ENCODE results near the gene PTCD2.

Gene PTCD2

GRCh38 chr5:72282878-72283277 is 37.3 kb upstream of the PTCD2 start:
- TF ChIP-seq REST (IDR thresholded peaks at IDR 0.05; ENCODE audit: insufficient read depth in 1 of 2, low read depth in 2 of 2, low read length in 2 of 2) = no peak
- TF ChIP-seq POLR2AphosphoS5 (IDR thresholded peaks at IDR 0.05; ENCODE audit: low read depth, low read length) = no peak
- no peak for TF ChIP-seq TAF1 (IDR thresholded peaks at IDR 0.05; ENCODE audit: borderline replicate concordance, insufficient read depth, low read length)
- TF ChIP-seq FOXP2 (optimal IDR thresholded peaks at IDR 0.05; ENCODE audit: borderline replicate concordance, extremely low read depth, extremely low read length, insufficient read depth) = no peak
- no peak for TF ChIP-seq SIN3A (IDR thresholded peaks at IDR 0.05; ENCODE audit: borderline replicate concordance, insufficient read depth, low read length)

- no peak for TF ChIP-seq SIN3A (IDR thresholded peaks at IDR 0.05; ENCODE audit: borderline replicate concordance, insufficient read depth, low read length)
- TF ChIP-seq FOXP2 (optimal IDR thresholded peaks at IDR 0.05; ENCODE audit: borderline replicate concordance, extremely low read depth, extremely low read length, insufficient read depth) = no peak
- TF ChIP-seq POLR2AphosphoS5 (IDR thresholded peaks at IDR 0.05; ENCODE audit: low read depth, low read length) = no peak
- no peak for TF ChIP-seq TAF1 (IDR thresholded peaks at IDR 0.05; ENCODE audit: borderline replicate concordance, insufficient read depth, low read length)
- TF ChIP-seq REST (IDR thresholded peaks at IDR 0.05; ENCODE audit: insufficient read depth in 1 of 2, low read depth in 2 of 2, low read length in 2 of 2) = no peak
These were observed 36.8 kb upstream of the PTCD2 start for GRCh38 chr5:72283358-72283757.

GRCh38 chr5:72284559-72285423 is 35.4 kb upstream of the PTCD2 start:
- no peak for TF ChIP-seq POLR2AphosphoS5 (IDR thresholded peaks at IDR 0.05; ENCODE audit: low read depth, low read length)
- TF ChIP-seq REST (IDR thresholded peaks at IDR 0.05; ENCODE audit: insufficient read depth in 1 of 2, low read depth in 2 of 2, low read length in 2 of 2) = no peak
- no peak for TF ChIP-seq FOXP2 (optimal IDR thresholded peaks at IDR 0.05; ENCODE audit: borderline replicate concordance, extremely low read depth, extremely low read length, insufficient read depth)
- no peak for TF ChIP-seq SIN3A (IDR thresholded peaks at IDR 0.05; ENCODE audit: borderline replicate concordance, insufficient read depth, low read length)
- TF ChIP-seq TAF1 (IDR thresholded peaks at IDR 0.05; ENCODE audit: borderline replicate concordance, insufficient read depth, low read length) = no peak

GRCh38 chr5:72285424-72285821 is 34.8 kb upstream of the PTCD2 start:
- TF ChIP-seq TAF1 (IDR thresholded peaks at IDR 0.05; ENCODE audit: borderline replicate concordance, insufficient read depth, low read length) (no peak), POLR2AphosphoS5 (IDR thresholded peaks at IDR 0.05; ENCODE audit: low read depth, low read length) (no peak), FOXP2 (optimal IDR thresholded peaks at IDR 0.05; ENCODE audit: borderline replicate concordance, extremely low read depth, extremely low read length, insufficient read depth) (no peak), REST (IDR thresholded peaks at IDR 0.05; ENCODE audit: insufficient read depth in 1 of 2, low read depth in 2 of 2, low read length in 2 of 2) (no peak), SIN3A (IDR thresholded peaks at IDR 0.05; ENCODE audit: borderline replicate concordance, insufficient read depth, low read length) (no peak)
